Neural progenitor cell (in vitro differentiated cells): ENCODE measurements around the gene PDE9A. TPM values are rescaled to one million over a fixed set of nuclear protein-coding genes. Genes with fewer than 3 reads are reported as not detected.

ENCODE experiments used
- DNase-seq: peaks from one replicate; pipeline ENCODE4 v3.0.0-alpha.2; 2016; ENCODE audit warnings: low spot score
- H2AFZ ChIP-seq: fragments of 200-600 bp; sonication (generic); replicated peaks from 2 replicates; pipeline ENCODE4 v1.6.1; 2016; ENCODE audit warnings: antibody characterized with exemption
- H3F3A ChIP-seq: fragments of 200-600 bp; sonication (generic); 2 replicates; pipeline ENCODE4 v1.6.1; 2016; ENCODE audit warnings: antibody characterized with exemption, low read depth
- H3K27ac ChIP-seq: fragments of 200-600 bp; sonication (generic); 2 replicates; pipeline ENCODE4 v1.5.1; 2016; ENCODE audit warnings: mild to moderate bottlenecking
- H3K27me3 ChIP-seq: fragments of 200-600 bp; sonication (generic); 2 replicates; pipeline ENCODE4 v1.6.1; 2016; ENCODE audit warnings: mild to moderate bottlenecking, moderate library complexity
- H3K36me3 ChIP-seq: fragments of 200-600 bp; sonication (generic); 2 replicates; pipeline ENCODE4 v1.5.1; 2016
- H3K4me1 ChIP-seq: fragments of 200-600 bp; sonication (generic); 2 replicates; pipeline ENCODE4 v1.6.1; 2016; ENCODE audit warnings: mixed run types
- H3K4me2 ChIP-seq: fragments of 200-600 bp; sonication (generic); 2 replicates; pipeline ENCODE4 v1.6.1; 2016
- H3K4me3 ChIP-seq: fragments of 200-600 bp; sonication (generic); 2 replicates; pipeline ENCODE4 v1.5.1; 2016
- H3K79me2 ChIP-seq: fragments of 200-600 bp; sonication (generic); 2 replicates; pipeline ENCODE4 v1.6.1; 2016; ENCODE audit warnings: low read depth
- H3K9ac ChIP-seq: fragments of 200-600 bp; sonication (generic); 2 replicates; pipeline ENCODE4 v1.6.1; 2016
- H3K9me3 ChIP-seq: fragments of 200-600 bp; sonication (generic); 2 replicates; pipeline ENCODE4 v1.5.1; 2016; ENCODE audit warnings: low read depth
- H4K20me1 ChIP-seq: fragments of 200-600 bp; sonication (generic); 2 replicates; pipeline ENCODE4 v1.6.1; 2016; ENCODE audit warnings: low read depth
- H3K27ac Mint-ChIP-seq: 3 replicates; pipeline ENCODE4 v1.8.0; 2021; ENCODE audit warnings: mixed read lengths
- H3K27me3 Mint-ChIP-seq: 2 replicates; pipeline ENCODE4 v1.8.0; 2022; ENCODE audit warnings: low read depth, mild to moderate bottlenecking, inconsistent platforms, moderate library complexity, mixed read lengths; ENCODE audit not compliant: insufficient read depth
- H3K36me3 Mint-ChIP-seq: 3 replicates; pipeline ENCODE4 v1.8.0; 2021; ENCODE audit warnings: mixed read lengths
- H3K4me1 Mint-ChIP-seq: 3 replicates; pipeline ENCODE4 v1.8.0; 2021; ENCODE audit warnings: mixed read lengths
- H3K4me3 Mint-ChIP-seq: 3 replicates; pipeline ENCODE4 v1.8.0; 2021; ENCODE audit warnings: mild to moderate bottlenecking, moderate library complexity, mixed read lengths
- H3K9me3 Mint-ChIP-seq: 3 replicates; pipeline ENCODE4 v1.8.0; 2020; ENCODE audit warnings: mixed read lengths
- CTCF ChIP-seq: fragments of 200-600 bp; sonication (generic); IDR thresholded peaks from 2 replicates; pipeline ENCODE4 v1.5.1; 2017; ENCODE audit warnings: antibody characterized with exemption, mild to moderate bottlenecking
- EZH2 ChIP-seq: fragments of 200-600 bp; sonication (generic); IDR thresholded peaks from 2 replicates; pipeline ENCODE4 v1.6.1; 2017; ENCODE audit warnings: antibody characterized with exemption, mild to moderate bottlenecking, moderate library complexity
- EZH2phosphoT487 ChIP-seq: fragments of 200-600 bp; sonication (generic); IDR thresholded peaks from 2 replicates; pipeline ENCODE4 v1.6.1; 2017; ENCODE audit warnings: antibody characterized with exemption
- total RNA-seq: library from RNA; depleted of rRNA; stranded (reverse); fragments of >200 nt; gene quantifications from 2 replicates; pipeline ENCODE4 v1.2.3, GENCODE V29; 2015; ENCODE audit warnings: low replicate concordance

Gene PDE9A
- total RNA-seq, 1 donor from 2014 or later = 41.0 TPM

- peaks cover 66% of the 10 kb centered on the region for H4K20me1 ChIP-seq
- Mint-ChIP-seq H3K4me1 (peaks cover 40% of the 10 kb centered on the region), H3K27me3 (peaks cover 11% of the 10 kb centered on the region), H3K9me3 (no peaks in the 10 kb centered on the region), H3K4me3 (peak overlapping the region; percentile 75), H3K27ac (peak overlapping the region; percentile 29), H3K36me3 (peaks cover 3% of the 10 kb centered on the region)
- H3K36me3 ChIP-seq = no peaks in the 10 kb centered on the region
- peak; percentile 34 for DNase-seq
- H3K27ac ChIP-seq = no peak overlapping the region
- TF ChIP-seq EZH2phosphoT487 (no peak), CTCF (no peak), EZH2 (no peak)
- no peak overlapping the region for H3K9ac ChIP-seq
- peaks cover 69% of the 10 kb centered on the region for H3K79me2 ChIP-seq
- no peaks in the 10 kb centered on the region for H3K9me3 ChIP-seq
- no peak overlapping the region for H2AFZ ChIP-seq
- H3K4me1 ChIP-seq = peaks cover 24% of the 10 kb centered on the region
- H3F3A ChIP-seq = peaks cover 28% of the 10 kb centered on the region
- peak overlapping the region; percentile 96 for H3K4me3 ChIP-seq
- no peaks in the 10 kb centered on the region for H3K27me3 ChIP-seq
- H3K4me2 ChIP-seq = peak overlapping the region; percentile 95
Measured at GRCh38 chr21:42655796-42656770, 2.7 kb downstream of the PDE9A start.

GRCh38 chr21:42656872-42657271 is 3.5 kb downstream of the PDE9A start:
- no peaks in the 10 kb centered on the region for H3K27me3 ChIP-seq
- H3F3A ChIP-seq = peaks cover 26% of the 10 kb centered on the region
- peaks cover 73% of the 10 kb centered on the region for H4K20me1 ChIP-seq
- peaks cover 76% of the 10 kb centered on the region for H3K79me2 ChIP-seq
- no peak for DNase-seq
- peaks cover 10% of the 10 kb centered on the region for H3K27me3 Mint-ChIP-seq
- TF ChIP-seq EZH2 (no peak), CTCF (no peak), EZH2phosphoT487 (no peak)
- H3K27ac Mint-ChIP-seq = no peak overlapping the region
- H2AFZ ChIP-seq = no peak overlapping the region
- H3K4me1 ChIP-seq = peaks cover 24% of the 10 kb centered on the region
- H3K36me3 ChIP-seq = no peaks in the 10 kb centered on the region
- H3K4me2 ChIP-seq = no peak overlapping the region
- H3K27ac ChIP-seq = no peak overlapping the region
- H3K9ac ChIP-seq = no peak overlapping the region
- H3K9me3 Mint-ChIP-seq = no peaks in the 10 kb centered on the region
- H3K36me3 Mint-ChIP-seq = peaks cover 3% of the 10 kb centered on the region
- H3K4me1 Mint-ChIP-seq = peaks cover 40% of the 10 kb centered on the region
- H3K4me3 Mint-ChIP-seq = no peak overlapping the region
- H3K9me3 ChIP-seq = no peaks in the 10 kb centered on the region
- no peak overlapping the region for H3K4me3 ChIP-seq

- no peak overlapping the region for H3K4me3 ChIP-seq
- H4K20me1 ChIP-seq = peaks cover 79% of the 10 kb centered on the region
- H3K27me3 ChIP-seq = no peaks in the 10 kb centered on the region
- H3F3A ChIP-seq = peaks cover 24% of the 10 kb centered on the region
- H3K36me3 ChIP-seq = no peaks in the 10 kb centered on the region
- H3K4me2 ChIP-seq = no peak overlapping the region
- H3K36me3 Mint-ChIP-seq = peaks cover 3% of the 10 kb centered on the region
- TF ChIP-seq EZH2phosphoT487 (no peak), CTCF (no peak), EZH2 (no peak)
- no peak overlapping the region for H3K27ac Mint-ChIP-seq
- no peak overlapping the region for H3K9ac ChIP-seq
- no peak overlapping the region for H3K4me3 Mint-ChIP-seq
- no peak overlapping the region for H3K27ac ChIP-seq
- no peak overlapping the region for H2AFZ ChIP-seq
- H3K4me1 ChIP-seq = peaks cover 24% of the 10 kb centered on the region
- H3K9me3 Mint-ChIP-seq = no peaks in the 10 kb centered on the region
- DNase-seq = no peak
- H3K27me3 Mint-ChIP-seq = peaks cover 7% of the 10 kb centered on the region
- H3K4me1 Mint-ChIP-seq = peaks cover 34% of the 10 kb centered on the region
- H3K9me3 ChIP-seq = no peaks in the 10 kb centered on the region
- H3K79me2 ChIP-seq = peaks cover 85% of the 10 kb centered on the region
Measured at GRCh38 chr21:42657676-42658319, 4.4 kb downstream of the PDE9A start.
